ENCODE results near the gene MICAL2. TPM values are rescaled to one million over a fixed set of nuclear protein-coding genes. Genes with fewer than 3 reads are reported as not detected.
A peak's percentile ranks its signal among the peaks of the same experiment; 100 is the strongest.

Gene MICAL2
- polyA plus RNA-seq, 1 experiment: 135 TPM

- TF ChIP-seq, protein P1, sequence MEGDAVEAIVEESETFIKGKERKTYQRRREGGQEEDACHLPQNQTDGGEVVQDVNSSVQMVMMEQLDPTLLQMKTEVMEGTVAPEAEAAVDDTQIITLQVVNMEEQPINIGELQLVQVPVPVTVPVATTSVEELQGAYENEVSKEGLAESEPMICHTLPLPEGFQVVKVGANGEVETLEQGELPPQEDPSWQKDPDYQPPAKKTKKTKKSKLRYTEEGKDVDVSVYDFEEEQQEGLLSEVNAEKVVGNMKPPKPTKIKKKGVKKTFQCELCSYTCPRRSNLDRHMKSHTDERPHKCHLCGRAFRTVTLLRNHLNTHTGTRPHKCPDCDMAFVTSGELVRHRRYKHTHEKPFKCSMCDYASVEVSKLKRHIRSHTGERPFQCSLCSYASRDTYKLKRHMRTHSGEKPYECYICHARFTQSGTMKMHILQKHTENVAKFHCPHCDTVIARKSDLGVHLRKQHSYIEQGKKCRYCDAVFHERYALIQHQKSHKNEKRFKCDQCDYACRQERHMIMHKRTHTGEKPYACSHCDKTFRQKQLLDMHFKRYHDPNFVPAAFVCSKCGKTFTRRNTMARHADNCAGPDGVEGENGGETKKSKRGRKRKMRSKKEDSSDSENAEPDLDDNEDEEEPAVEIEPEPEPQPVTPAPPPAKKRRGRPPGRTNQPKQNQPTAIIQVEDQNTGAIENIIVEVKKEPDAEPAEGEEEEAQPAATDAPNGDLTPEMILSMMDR (IDR thresholded peaks at IDR 0.05; ENCODE audit: insufficient read depth, low read depth, low read length): no peak
- ChIA-PET POLR2A (interaction anchor here (0.5 kb wide), 1 partner anchor 1871 kb away, joined by 7 read pairs; the partner anchor contains the start of gene ADM), CTCF (interaction anchor here (0.7 to 1.1 kb wide), 2 partner anchors 37 to 84 kb away, joined by 3 read pairs; no protein-coding TSS in a partner anchor)
- DNase-seq (ENCODE audit: low read depth): peak; percentile 66
- no peaks in the 10 kb centered on the region for H3K36me3 ChIP-seq (ENCODE audit: control insufficient read depth, insufficient read depth, low read length)
- no peak overlapping the region for H3K4me3 ChIP-seq (ENCODE audit: low read depth, low read length)
- H3K27me3 ChIP-seq (ENCODE audit: control insufficient read depth, insufficient read depth, low read length): no peaks in the 10 kb centered on the region
Measured at GRCh38 chr11:12175694-12176241, 65.4 kb downstream of the MICAL2 start.

DNA sequence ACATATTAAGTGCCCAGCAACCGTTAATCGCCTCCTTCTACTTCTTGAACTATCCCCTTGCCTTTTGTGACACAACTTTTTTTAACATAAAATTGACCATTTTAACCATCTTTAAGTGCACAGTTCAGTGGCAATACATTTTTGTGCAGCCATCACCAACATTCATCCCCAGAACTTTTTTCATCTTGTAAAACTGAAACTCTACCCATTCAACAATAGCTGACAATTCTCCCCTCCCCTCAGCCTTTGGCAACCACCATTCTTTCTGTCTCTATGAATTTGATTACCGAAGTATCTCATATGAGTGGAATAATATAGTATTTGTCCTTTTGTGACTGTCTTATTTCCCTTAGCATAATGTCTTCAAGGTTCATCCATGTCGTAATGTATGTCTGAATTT, 66.0 kb downstream of the MICAL2 start:
- ChIA-PET CTCF (interaction anchor here (1.1 kb wide), 1 partner anchor 38 kb away, joined by 3 read pairs; no protein-coding TSS in a partner anchor), POLR2A (interaction anchor here (0.5 kb wide), 1 partner anchor 1871 kb away, joined by 7 read pairs; the partner anchor contains the start of gene ADM)

GRCh38 chr11:12177739-12178338, 67.4 kb downstream of the MICAL2 start:
- DNase-seq (ENCODE audit: low read depth): no peak
- CTCF ChIA-PET: interaction anchor here (1.1 to 2.0 kb wide), 3 partner anchors 22 to 131 kb away, joined by 3 to 4 read pairs (median 3); no protein-coding TSS in a partner anchor
- TF ChIP-seq, protein P1 (IDR thresholded peaks at IDR 0.05; ENCODE audit: insufficient read depth, low read depth, low read length): no peak
- Histone ChIP-seq H3K36me3 (ENCODE audit: control insufficient read depth, insufficient read depth, low read length) (no peaks in the 10 kb centered on the region), H3K27me3 (ENCODE audit: control insufficient read depth, insufficient read depth, low read length) (no peaks in the 10 kb centered on the region), H3K4me3 (ENCODE audit: low read depth, low read length) (no peak overlapping the region)
- POLR2A ChIA-PET: interaction anchor here (0.9 kb wide), 1 partner anchor 14 kb away, joined by 7 read pairs; no protein-coding TSS in a partner anchor

More for the DNA sequence above, 66.0 kb downstream of the MICAL2 start:
- no peak overlapping the region for H3K4me3 ChIP-seq (ENCODE audit: low read depth, low read length)
- H3K27me3 ChIP-seq (ENCODE audit: control insufficient read depth, insufficient read depth, low read length): no peaks in the 10 kb centered on the region
- DNase-seq (ENCODE audit: low read depth): no peak
- TF ChIP-seq, protein P1 (IDR thresholded peaks at IDR 0.05; ENCODE audit: insufficient read depth, low read depth, low read length): no peak
- no peaks in the 10 kb centered on the region for H3K36me3 ChIP-seq (ENCODE audit: control insufficient read depth, insufficient read depth, low read length)

- Histone ChIP-seq H3K36me3 (ENCODE audit: control insufficient read depth, insufficient read depth, low read length) (no peaks in the 10 kb centered on the region), H3K4me3 (ENCODE audit: low read depth, low read length) (no peak overlapping the region), H3K27me3 (ENCODE audit: control insufficient read depth, insufficient read depth, low read length) (no peaks in the 10 kb centered on the region)
- no peak for DNase-seq (ENCODE audit: low read depth)
- CTCF ChIA-PET: interaction anchor here (1.1 to 2.0 kb wide), 2 partner anchors 57 to 132 kb away, joined by 3 to 4 read pairs; no protein-coding TSS in a partner anchor
- TF ChIP-seq, protein P1 (IDR thresholded peaks at IDR 0.05; ENCODE audit: insufficient read depth, low read depth, low read length): no peak
- POLR2A ChIA-PET: no interaction called here
Measured at GRCh38 chr11:12179019-12179418, 68.6 kb downstream of the MICAL2 start.

- TF ChIP-seq, protein P1 (IDR thresholded peaks at IDR 0.05; ENCODE audit: insufficient read depth, low read depth, low read length): no peak
- DNase-seq (ENCODE audit: low read depth): no peak
- Histone ChIP-seq H3K4me3 (ENCODE audit: low read depth, low read length) (no peak overlapping the region), H3K36me3 (ENCODE audit: control insufficient read depth, insufficient read depth, low read length) (no peaks in the 10 kb centered on the region), H3K27me3 (ENCODE audit: control insufficient read depth, insufficient read depth, low read length) (no peaks in the 10 kb centered on the region)
- CTCF ChIA-PET: interaction anchor here (2.6 kb wide), 1 partner anchor 57 kb away, joined by 6 read pairs; no protein-coding TSS in a partner anchor
- POLR2A ChIA-PET: no interaction called here
Measured at GRCh38 chr11:12179531-12179930, 69.1 kb downstream of the MICAL2 start.

Data from BJ (cell line).